Skin epidermis (tissue), 12 donors: ENCODE results near the gene WT1.
A peak's percentile ranks its signal among the peaks of the same experiment; 100 is the strongest.
"Not testable (repeated sequence)": the region's sequence is repeated elsewhere in the genome, so short reads cannot be mapped to it uniquely, and the experiment has no call there.

Experiments used
- H3K27ac ChIP-seq, 21 experiments: fragments of 200-600 bp; sonication (generic) in 11 of 21; one replicate each; pipeline ENCODE4 v1.5.0; 2020; ENCODE audit warnings: mild to moderate bottlenecking in 3 of 21, inconsistent platforms in 2 of 21, moderate library complexity in 2 of 21
- H3K4me3 ChIP-seq, 7 experiments: fragments of 200-600 bp; sonication (generic) in 2 of 7; one replicate each; pipeline ENCODE4 v1.5.0; 2020; ENCODE audit warnings: inconsistent platforms in 2 of 7, mild to moderate bottlenecking in 2 of 7, moderate library complexity in 1 of 7

The WT1 gene

DNA sequence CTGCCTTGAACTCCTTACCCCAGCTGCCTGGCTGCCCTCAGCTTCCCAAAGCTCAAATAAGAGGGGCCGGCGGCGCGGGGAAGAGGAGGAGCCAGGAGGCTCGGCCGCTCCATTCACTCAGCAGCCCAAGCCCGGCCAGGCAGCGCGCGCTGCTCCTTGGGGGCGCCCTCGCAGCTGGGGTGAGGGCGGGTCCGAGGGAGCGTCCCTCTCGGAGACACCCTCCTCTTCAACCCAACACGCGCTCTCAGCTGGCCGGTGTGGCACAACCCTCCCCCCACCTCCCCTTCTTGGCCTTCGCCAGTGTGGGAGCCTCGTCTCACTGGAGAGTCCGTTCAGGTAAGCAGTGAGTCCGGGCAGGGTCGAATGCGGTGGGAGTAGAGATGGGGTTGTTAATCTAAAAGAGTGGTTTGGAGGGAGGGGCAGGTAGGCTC is at the start of gene WT1:
TSS of gene WT1 (minus strand) at position 29 of the 431 bp plus-strand sequence.
- Histone ChIP-seq H3K4me3 (peak within 1 kb of the TSS in 3 of 7 experiments; percentile 2 to 24 (median 8)), H3K27ac (no peak within 1 kb of the TSS)

DNA sequence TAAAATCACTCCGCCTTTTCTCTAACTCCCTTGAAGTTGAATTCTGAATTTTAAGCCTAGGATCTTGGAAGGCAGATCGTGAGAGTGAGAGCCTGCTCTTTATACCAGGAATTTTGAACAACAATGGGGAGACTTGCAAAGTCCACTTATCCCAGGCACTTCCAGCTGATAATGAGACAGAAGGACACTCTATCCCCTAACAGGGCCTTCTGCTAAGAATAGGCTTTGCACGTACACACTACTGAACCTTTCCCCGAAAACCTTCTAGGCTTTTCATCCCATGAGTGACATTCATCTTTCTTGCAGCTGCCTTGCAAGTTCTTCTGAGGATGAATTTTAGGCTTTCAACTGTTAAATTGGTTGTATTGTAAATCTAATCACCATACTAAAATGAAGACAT is 44.0 kb upstream of the WT1 start:
- no peak overlapping the region for H3K4me3 ChIP-seq
- no peak overlapping the region for H3K27ac ChIP-seq

GRCh38 chr11:32478277-32478731 is 43.0 kb upstream of the WT1 start:
- H3K4me3 ChIP-seq: no peak overlapping the region
- no peak overlapping the region for H3K27ac ChIP-seq

- no peak overlapping the region for H3K4me3 ChIP-seq
- no peak overlapping the region for H3K27ac ChIP-seq
These were observed 38.1 kb upstream of the WT1 start for GRCh38 chr11:32473282-32473909.

DNA sequence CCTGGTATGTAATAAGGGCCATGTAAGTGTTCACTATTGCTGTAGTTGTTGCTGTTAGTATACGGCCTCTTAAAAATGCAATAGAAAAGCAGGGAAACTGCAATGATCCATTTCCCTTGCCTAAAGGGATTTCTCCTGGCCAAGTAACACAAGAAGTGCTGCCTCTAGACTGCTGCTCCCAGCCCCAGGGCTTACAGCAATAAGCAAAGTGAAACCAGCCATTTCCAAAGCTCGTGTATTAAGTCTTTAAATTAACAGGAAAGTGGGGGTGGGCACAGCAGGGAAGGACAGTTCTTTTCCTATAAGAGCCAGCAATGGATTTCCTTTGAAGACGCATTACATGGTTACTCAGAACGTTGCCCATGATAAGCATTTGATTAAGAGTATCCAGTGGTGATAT is 36.9 kb upstream of the WT1 start:
- Histone ChIP-seq H3K27ac (no peak overlapping the region), H3K4me3 (no peak overlapping the region)

DNA sequence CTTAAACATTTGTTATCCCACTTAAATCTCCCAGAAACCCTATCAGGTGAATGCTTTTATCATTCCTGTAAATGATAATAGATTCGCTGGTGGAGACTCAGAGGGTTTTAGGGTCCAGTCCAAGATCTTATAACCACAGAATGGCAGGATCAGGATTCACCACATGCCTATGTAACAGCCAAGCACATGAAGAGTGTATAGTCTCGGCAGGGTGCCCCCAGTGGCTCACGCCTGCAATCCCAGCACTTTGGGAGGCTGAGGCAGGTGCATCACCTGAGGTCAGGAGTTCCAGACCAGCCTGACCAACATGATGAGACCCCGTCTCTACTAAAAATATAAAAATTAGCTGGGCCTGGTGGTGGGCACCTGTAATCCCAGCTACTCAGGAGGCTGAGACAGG is 36.2 kb upstream of the WT1 start:
- H3K4me3 ChIP-seq, H3K27ac ChIP-seq: not testable (repeated sequence)

GRCh38 chr11:32469791-32470190 is 34.5 kb upstream of the WT1 start:
- Histone ChIP-seq H3K4me3 (no peak overlapping the region), H3K27ac (no peak overlapping the region)

- Histone ChIP-seq H3K27ac (no peak overlapping the region), H3K4me3 (no peak overlapping the region)
These were observed 31.1 kb upstream of the WT1 start for GRCh38 chr11:32466279-32466915.

- Histone ChIP-seq H3K27ac (no peak overlapping the region), H3K4me3 (no peak overlapping the region)
These were observed 28.7 kb upstream of the WT1 start for GRCh38 chr11:32464078-32464477.

DNA sequence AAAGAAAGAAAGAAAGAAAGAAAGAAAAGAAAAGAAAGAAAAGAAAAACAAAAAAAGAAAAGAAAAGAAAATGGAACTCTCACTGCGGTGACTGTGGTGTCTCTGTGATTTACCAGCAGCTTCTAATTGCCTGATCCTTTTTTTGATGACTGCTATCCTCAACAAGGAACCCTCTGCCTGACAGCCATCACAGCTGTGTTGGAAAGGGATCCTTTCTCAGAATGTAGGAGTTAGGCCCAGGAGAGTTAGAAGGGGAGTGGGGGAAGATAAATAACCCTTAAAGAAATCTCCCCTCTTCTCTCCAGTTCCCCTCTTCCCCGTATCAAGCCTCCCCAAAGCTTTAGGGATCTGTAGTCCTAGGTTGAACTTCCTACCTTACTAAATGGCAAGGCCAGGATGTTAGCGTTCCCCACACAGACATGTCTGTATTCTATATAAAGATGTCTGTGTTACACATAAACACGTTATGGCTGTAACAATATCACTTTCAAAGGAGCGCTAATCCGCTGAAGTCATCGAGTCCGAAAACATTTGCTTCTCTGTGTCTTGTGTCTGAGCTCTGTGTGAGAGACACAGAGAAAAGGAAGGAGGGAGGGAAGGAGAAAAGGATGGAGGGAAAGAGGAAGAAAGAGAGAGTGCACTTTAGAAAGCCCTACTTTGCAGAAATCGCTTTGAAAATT is 26.8 kb upstream of the WT1 start:
- no peak overlapping the region for H3K27ac ChIP-seq
- H3K4me3 ChIP-seq: no peak overlapping the region

GRCh38 chr11:32456864-32457263 is 21.5 kb upstream of the WT1 start:
- Histone ChIP-seq H3K27ac (no peak overlapping the region), H3K4me3 (no peak overlapping the region)

DNA sequence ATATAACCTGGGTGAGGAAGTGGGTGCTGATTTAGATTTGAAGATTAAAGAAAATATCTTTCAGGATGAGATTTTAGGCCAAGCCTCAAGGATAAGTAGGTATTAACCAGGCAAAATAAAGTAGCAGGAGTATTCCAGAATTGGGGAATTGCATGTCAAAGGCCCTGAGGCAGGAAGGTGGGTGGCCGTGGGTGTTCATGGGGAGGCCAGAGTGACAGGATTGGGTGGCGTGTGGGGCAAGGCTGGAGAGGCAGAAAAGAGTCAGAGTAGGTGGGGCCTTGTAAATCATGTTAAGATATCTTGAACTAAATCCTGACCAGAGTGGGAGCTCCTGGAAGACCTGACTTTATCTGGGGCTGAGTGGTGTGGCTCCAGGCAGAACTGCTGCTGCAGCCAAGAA is 19.7 kb upstream of the WT1 start:
- H3K4me3 ChIP-seq: no peak overlapping the region

GRCh38 chr11:32451808-32452207 is 16.5 kb upstream of the WT1 start:
- Histone ChIP-seq H3K4me3 (no peak overlapping the region), H3K27ac (no peak overlapping the region)

More for the DNA sequence above, 19.7 kb upstream of the WT1 start:
- H3K27ac ChIP-seq: no peak overlapping the region

- Histone ChIP-seq H3K27ac (no peak overlapping the region), H3K4me3 (no peak overlapping the region)
These were observed 15.0 kb upstream of the WT1 start for GRCh38 chr11:32450372-32450771.

- Histone ChIP-seq H3K4me3 (no peak overlapping the region), H3K27ac (no peak overlapping the region)
These were observed 12.9 kb upstream of the WT1 start for GRCh38 chr11:32448232-32448631.

DNA sequence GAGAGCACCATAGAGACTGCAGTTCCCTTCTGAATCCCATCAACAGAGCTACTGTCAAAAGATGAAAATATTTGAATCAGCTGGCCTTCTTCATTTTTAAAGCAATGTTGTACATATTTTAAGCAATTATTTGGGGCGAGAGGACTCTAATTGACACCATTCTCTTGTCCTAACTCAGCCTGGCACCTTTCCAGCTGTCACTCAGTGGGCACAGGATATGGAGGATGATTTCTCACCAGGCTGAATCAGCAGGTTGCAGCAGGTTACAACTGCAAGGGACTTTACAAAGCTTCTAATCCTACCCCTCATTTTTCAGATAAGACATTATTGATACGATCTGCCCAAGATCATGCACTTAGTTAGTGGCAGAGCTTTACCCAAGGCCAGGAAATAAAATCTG is 11.9 kb upstream of the WT1 start:
- Histone ChIP-seq H3K4me3 (no peak overlapping the region), H3K27ac (no peak overlapping the region)

- no peak overlapping the region for H3K27ac ChIP-seq
- H3K4me3 ChIP-seq: no peak overlapping the region
These were observed 10.9 kb upstream of the WT1 start for GRCh38 chr11:32446227-32446626.

DNA sequence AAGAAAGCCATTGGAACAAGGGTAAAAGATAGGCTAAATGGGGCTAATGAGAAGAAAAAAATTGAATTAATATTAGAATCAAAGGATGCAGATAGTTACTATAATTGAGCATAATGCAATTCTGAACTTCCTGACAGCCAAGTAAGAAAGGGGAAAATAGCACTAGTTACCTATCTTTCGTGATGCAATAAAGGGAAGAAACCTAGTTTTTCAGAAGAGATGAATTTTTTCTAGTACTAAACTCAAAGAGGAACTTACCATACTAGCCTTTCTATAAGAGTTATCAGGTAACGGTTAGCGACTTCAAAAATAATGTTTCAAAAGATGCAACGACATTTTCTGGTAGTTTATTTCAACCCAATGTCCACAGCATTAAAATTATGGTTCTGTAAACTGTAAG is 8.8 kb upstream of the WT1 start:
- Histone ChIP-seq H3K4me3 (no peak overlapping the region), H3K27ac (no peak overlapping the region)

DNA sequence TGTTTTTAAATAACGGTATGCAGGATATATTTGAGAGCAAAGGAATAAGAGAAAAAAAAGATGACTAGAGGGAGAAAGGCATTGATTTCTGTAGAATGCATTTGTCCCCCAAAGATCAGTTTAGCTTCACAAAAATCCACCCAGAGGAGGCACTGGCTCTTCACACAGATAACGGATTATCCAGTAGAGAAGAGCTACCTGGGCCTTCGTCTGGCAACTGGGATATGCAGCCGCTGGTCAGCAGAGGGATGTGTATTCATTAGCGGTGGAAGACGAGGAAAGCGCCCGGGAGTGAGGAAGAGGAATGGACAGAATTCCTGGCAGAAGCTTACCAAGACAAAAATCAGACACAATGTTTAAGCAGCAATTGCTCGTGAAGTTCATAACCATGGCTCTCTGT is 5.6 kb upstream of the WT1 start:
- no peak overlapping the region for H3K4me3 ChIP-seq
- H3K27ac ChIP-seq: no peak overlapping the region

DNA sequence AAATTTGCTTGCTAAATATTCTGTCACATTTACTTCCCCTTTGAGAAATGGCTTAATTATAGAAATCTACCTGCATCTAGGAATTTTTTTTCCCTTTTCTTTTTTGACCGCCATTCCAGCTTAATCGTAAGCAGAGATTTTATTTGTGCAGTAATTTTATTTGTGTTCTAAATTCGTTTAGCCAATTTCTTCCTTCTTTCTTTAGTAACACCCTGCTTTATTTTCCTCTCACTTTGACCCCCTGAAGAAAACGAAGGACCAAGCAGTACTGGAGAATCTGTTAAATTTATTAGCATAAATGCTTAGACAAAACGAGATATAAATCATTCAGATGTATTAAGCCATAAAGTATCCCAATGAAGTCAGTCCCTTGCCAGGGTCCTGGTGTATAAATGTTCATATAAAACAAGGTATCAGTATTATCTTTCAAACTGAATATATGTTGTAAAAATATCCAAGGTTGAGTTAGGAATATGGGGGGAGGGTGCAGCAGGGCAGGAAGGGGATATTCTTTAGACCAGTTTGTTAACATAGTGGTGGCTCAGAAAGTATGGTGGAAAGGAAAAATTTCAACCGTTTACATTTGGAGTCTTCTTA is 5.1 kb upstream of the WT1 start:
- H3K27ac ChIP-seq: no peak overlapping the region
- no peak overlapping the region for H3K4me3 ChIP-seq
